Measurements from ENCODE around the gene GRIK4.

The GRIK4 gene

GRCh38 chr11:120548682-120549209, 37.2 kb downstream of the GRIK4 start:
- no peak for DNase-seq

- DNase-seq, result no peak
Measured at GRCh38 chr11:120549346-120549745, 37.8 kb downstream of the GRIK4 start.

GRCh38 chr11:120550007-120550406, 38.5 kb downstream of the GRIK4 start:
- no peak for DNase-seq

- no peak for DNase-seq
Measured at GRCh38 chr11:120551191-120551590, 39.6 kb downstream of the GRIK4 start.

- DNase-seq, result no peak
Measured at GRCh38 chr11:120554766-120555432, 43.4 kb downstream of the GRIK4 start.

- DNase-seq, result no peak
Measured at GRCh38 chr11:120555433-120555773, 43.9 kb downstream of the GRIK4 start.

- DNase-seq, result no peak
Measured at GRCh38 chr11:120556797-120557196, 45.2 kb downstream of the GRIK4 start.

GRCh38 chr11:120558744-120559431, 47.3 kb downstream of the GRIK4 start:
- no peak for DNase-seq

- DNase-seq, result no peak
Measured at GRCh38 chr11:120561286-120561685, 49.7 kb downstream of the GRIK4 start.

GRCh38 chr11:120562806-120563425, 51.4 kb downstream of the GRIK4 start:
- no peak for DNase-seq

- DNase-seq, result no peak
Measured at GRCh38 chr11:120563703-120564572, 52.4 kb downstream of the GRIK4 start.

- DNase-seq, result no peak
Measured at GRCh38 chr11:120564573-120565311, 53.2 kb downstream of the GRIK4 start.

- DNase-seq, result no peak
Measured at GRCh38 chr11:120565466-120566155, 54.1 kb downstream of the GRIK4 start.

- no peak for DNase-seq
Measured at GRCh38 chr11:120566176-120566575, 54.6 kb downstream of the GRIK4 start.

- no peak for DNase-seq
Measured at GRCh38 chr11:120568572-120569307, 57.2 kb downstream of the GRIK4 start.

GRCh38 chr11:120569861-120570260, 58.3 kb downstream of the GRIK4 start:
- no peak for DNase-seq

- no peak for DNase-seq
Measured at GRCh38 chr11:120571476-120571875, 59.9 kb downstream of the GRIK4 start.

GRCh38 chr11:120573756-120574354, 62.3 kb downstream of the GRIK4 start:
- DNase-seq, result no peak

- DNase-seq, result no peak
Measured at GRCh38 chr11:120574876-120575275, 63.3 kb downstream of the GRIK4 start.

GRCh38 chr11:120575461-120575860, 63.9 kb downstream of the GRIK4 start:
- no peak for DNase-seq

GRCh38 chr11:120576606-120577005, 65.1 kb downstream of the GRIK4 start:
- DNase-seq, result no peak
